Head of caudate nucleus (tissue), 42 donors: Measurements from ENCODE around the gene GANC.
"Not testable (repeated sequence)": the region's sequence is repeated elsewhere in the genome, so short reads cannot be mapped to it uniquely, and the experiment has no call there.

Experiments used
- DNase-seq, 42 donors: peaks; one replicate each; pipeline versions ENCODE4 v3.0.0 to v3.0.0-alpha.2; 2020 to 2021; ENCODE audit warnings: mixed read lengths in 7 of 42
- intact Hi-C: fragments of 100-400 bp; cut with DNase I; formaldehyde crosslinking; loops from one replicate; pipeline ENCODE4 v1.15.0; 2022

GANC gene

DNA sequence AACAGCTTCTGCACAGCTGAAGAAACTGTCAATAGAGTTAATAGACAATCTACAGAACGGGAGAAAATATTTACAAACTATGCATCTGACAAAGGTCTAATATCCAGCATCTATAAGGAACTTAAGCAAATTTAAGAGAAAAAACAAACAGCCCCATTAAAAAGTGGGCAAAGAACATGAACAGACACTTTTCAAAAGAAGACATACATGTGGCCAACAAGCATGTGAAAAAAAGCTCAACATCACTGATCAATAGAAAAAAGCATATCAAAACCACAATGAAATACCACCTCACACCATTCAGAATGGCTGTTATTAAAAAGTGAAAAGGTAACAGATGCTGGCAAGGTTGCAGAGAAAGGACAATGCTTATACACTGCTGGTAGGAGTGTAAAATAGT is 63.6 kb downstream of the GANC start:
- DNase-seq, intact Hi-C loops: not testable (repeated sequence)

GRCh38 chr15:42337104-42337503 is 64.1 kb downstream of the GANC start:
- DNase-seq, intact Hi-C loops: not testable (repeated sequence)

DNA sequence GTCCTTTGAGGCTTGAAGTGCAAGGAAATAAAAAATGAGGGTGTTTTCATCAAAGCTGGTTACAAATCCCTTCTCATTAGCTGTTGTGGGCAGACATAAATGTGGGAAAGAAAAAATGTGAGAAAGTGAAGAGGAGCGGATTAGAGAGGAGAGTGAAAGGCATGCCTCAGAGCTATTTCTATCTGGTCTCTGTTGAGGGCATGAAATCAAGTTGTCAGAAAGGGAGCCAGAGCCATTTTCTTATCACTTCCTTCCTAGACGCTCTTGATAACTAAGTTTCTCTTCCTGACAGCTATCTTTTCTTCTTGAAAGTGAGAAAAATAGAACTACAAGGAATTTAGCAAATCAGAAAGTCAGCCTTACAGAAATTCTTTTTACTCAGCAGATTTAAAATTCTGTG is 65.5 kb downstream of the GANC start:
- intact Hi-C loops, result no loop called here
- no peak for DNase-seq

DNA sequence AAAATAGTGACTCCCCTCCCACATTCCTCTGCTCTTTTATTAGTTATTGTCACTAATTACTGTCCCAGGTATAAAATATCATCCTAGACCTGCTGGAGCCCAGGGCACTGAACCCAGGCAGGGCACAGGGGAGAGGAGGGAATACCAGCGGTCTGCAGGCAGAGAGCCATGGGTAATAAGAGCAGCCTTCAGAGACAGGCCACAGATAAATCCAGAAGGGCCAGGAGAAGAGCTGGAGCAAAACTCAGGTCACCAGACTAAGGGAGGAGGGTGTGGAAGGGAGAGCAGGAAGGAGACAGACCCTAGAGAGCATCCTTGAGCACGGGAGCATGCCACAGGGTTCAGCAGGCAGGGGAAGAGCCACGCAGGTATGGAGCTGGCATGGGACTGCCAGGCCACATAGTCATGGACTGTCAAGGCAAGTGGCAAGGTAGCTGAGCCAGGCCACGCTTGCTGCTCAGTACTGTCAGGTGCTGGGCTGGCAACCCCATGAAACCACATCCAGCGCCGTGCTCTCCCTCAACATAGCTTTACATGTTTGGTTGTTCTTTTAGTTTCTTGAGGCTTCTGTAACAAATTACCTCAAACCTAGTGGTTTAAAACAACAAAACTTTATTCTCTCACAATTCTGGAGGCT is 70.7 kb downstream of the GANC start:
- intact Hi-C loops, result no loop called here
- no peak for DNase-seq

GRCh38 chr15:42344763-42345162 is 71.8 kb downstream of the GANC start:
- intact Hi-C loops, result no loop called here
- DNase-seq, result no peak

GRCh38 chr15:42345504-42345903 is 72.5 kb downstream of the GANC start:
- intact Hi-C loops, result no loop called here
- DNase-seq, result no peak

DNA sequence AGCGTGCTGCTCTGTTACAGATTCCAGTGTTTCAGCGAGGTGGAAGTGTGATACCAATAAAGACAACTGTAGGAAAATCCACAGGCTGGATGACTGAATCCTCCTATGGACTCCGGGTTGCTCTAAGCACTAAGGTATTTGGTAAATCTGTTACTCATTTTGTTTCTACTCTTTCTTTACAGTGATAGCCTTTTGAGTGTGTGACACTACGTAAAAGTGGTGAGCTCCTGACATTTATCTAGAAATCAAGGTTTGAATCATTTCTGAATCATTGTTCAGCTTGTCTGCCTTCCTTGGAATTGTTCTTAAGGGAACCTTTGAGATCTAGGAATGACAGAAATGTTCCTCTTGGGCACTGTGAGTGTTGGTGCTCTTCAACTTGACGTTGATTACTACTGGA is 75.1 kb downstream of the GANC start:
- intact Hi-C loops, result no loop called here
- no peak for DNase-seq

DNA sequence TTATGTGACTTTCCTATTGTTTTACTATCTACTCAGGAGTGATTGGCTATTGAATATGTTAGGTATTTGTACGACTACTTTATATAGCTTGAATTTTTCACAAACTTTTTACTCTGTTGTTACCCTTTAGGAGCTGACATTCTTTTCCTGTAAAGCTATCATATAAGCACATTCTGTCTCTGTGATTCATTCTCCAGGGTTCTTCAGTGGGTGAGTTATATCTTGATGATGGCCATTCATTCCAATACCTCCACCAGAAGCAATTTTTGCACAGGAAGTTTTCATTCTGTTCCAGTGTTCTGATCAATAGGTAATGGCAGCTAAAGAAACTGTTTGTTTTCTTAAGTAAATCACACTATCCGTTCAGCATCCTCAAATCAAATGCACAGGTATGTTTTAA is 76.2 kb downstream of the GANC start:
- intact Hi-C loops, result no loop called here
- DNase-seq, result no peak

DNA sequence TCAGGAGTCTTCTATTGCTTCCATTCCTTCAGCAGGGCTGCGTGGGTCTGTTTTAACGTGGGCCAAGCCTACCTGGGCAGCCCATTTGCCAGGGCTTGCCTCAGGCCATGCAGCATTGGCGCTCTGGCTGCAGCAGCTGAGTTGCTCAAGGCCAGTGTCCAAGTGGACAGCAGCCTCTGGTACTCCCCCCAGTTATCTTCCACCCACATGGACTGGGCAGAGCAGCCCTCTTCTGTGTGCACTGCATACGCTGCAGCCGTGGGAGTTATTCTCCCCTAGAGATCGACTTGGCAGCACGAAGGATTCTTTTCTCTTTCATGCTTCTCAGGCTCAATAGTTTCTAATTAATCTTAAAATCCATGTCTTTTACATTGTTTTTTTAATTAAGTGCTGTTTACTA is 79.4 kb downstream of the GANC start:
- intact Hi-C loops, result no loop called here
- no peak for DNase-seq

DNA sequence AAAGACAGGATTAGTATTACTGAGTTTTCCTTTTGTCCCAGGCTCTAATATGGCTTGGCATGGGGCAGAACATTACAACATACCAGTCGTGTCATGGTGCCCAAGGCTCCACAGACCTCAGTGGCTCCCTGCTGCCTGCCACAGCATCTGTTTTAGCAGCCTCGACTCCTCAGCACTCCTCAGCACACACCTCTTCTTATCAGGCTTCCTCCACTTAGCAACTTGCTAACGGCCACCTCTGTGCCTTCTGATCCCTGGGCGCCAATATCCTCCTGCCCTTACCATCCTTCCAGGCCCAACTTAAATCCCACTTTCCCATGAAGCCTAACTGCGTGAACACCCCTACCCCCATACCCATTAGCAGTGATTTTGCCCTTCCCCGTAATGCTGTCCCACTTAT is 80.1 kb downstream of the GANC start:
- DNase-seq, result no peak
- intact Hi-C loops, result no loop called here

DNA sequence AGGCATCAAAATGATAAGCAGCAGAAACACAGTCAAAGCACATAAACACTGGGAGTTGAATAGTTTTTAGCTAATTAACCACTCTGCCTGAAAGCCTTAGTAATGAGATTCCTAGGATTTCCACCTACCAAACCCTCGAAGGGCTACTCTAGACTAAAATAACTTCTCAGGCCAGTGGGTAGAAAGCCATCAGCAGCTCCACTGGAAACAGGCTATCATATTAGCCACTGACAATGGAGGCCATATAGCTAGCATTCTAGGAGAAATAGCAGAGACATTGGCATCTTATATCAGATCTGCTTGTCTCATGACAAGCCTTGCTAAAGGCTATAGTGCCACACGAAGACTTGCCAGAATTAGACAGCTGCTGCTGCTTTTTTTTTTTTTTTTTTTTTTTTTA is 81.8 kb downstream of the GANC start:
- DNase-seq, result no peak
- intact Hi-C loops, result no loop called here

DNA sequence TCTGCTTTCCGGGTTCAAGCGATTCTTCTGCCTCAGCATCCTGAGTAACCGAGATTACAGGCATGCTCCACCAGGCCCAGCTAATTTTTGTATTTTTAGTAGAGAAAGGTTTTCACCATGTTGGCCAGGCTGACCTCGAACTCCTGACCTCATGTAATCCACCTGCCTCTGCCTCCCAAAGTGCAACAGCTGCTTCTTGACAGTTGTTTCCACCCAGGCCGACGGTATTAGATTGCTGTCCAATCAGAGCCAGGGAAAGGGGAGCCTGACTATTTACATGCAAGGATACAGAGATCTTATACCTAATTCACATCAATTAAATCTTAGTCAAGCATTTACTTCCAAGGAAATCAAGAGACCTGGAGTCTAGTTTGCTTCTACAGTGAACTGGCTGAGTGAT is 82.3 kb downstream of the GANC start:
- intact Hi-C loops, result no loop called here
- DNase-seq, result no peak

DNA sequence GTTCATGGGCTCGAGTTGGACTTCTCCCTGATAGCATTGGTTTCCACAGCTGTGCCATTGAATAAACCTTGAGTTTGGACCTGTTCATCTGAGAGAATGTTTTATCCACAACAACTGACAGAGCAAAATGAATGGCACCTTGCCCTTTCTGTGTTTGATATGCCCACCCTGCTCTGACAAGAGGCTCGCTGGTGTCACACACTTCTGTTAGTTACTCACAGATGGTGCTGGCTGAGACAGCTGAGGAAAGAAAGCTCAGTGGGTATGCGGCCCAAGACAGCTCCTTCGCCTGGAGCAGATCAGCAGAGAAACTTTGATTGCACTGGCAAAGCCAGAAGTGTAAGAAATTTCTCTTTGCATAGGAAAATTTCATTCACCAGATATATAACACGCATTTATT is 83.8 kb downstream of the GANC start:
- no peak for DNase-seq

DNA sequence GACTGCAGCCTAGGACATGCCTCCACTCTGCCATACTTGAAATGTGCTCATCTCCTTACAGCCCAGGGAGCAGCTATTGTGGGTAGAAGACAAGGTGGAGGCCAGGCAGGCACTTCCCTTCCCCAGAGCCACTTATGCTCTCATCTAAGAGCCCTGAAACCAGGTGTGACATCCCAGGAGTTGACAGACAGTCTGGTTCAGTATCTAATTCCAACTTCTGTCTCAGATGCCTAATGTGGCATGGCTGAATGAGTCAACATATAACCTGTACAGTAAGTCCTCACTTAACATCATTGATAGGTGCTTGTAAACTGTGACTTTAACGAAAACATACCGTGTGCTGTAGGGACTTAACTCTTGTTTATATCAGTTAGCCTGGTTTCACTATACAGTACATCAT is 85.1 kb downstream of the GANC start:
- intact Hi-C loops, result no loop called here
- DNase-seq, result no peak

More for the DNA sequence above, 83.8 kb downstream of the GANC start:
- intact Hi-C loops, result no loop called here

- intact Hi-C loops, result no loop called here
- no peak for DNase-seq
Observed at GRCh38 chr15:42359249-42359648, 86.2 kb downstream of the GANC start, which contains the start of gene CAPN3. CAPN3 (plus strand) TSS chr15:42359501; CDS start chr15:42359806, 305 bp downstream.

- intact Hi-C loops, result no loop called here
- DNase-seq, result no peak
Observed at GRCh38 chr15:42359985-42360384, 87.0 kb downstream of the GANC start.

DNA sequence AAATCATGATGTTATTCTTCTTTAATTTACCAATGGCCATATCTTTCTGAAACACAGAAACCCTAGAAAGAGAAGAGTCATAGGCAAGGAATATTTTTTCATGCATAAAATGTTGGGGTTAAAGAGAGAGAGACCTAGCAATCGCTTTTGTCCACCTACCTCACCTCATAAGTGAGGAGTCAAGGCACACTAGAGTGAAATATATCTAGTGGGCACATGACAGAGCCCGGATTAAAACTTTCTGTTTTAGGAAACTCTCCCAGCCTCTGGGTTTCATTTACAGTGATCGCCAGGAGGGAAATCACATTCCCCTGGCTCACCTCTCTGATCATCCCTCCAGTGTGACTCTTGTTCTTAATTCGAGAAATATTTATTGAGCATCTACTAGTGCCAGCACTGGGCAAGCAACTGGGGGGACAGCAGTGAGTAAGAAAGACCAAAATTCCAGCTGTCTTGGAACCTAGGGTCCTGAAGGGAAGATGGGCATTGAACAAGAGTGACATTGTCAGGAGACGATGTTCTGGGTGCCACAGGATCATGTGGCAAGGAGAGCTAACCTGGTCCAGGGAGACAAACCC is 87.6 kb downstream of the GANC start:
- intact Hi-C loops, result no loop called here
- DNase-seq, result no peak

DNA sequence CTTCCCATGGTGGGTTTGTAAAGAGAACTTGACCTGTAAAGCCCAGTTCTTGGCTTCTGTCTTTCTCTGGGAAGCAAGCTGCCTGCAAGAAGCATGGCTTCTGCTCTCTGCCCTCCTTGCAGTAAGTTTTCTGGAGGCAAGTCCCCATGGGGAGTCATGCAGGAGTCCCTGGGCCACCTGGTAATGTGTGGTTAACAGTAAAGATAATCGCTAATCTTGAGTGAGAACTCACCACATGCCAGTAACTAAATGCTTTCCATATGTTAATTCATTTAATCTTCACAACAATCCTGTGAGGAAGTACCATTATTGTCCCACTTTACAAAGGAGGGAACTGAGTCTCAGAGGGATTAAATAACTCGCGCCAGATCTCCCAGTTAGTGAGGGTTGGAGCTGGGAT is 90.5 kb downstream of the GANC start:
- intact Hi-C loops, result no loop called here

GRCh38 chr15:42363942-42364341 is 90.9 kb downstream of the GANC start:
- intact Hi-C loops, result no loop called here
- DNase-seq, result no peak

More for the DNA sequence above, 90.5 kb downstream of the GANC start:
- DNase-seq, result no peak

- intact Hi-C loops, result no loop called here
- DNase-seq, result peak in 39 of 42 donors; percentile 14 to 88 (median 51)
Observed at GRCh38 chr15:42364529-42364928, 91.5 kb downstream of the GANC start.

DNA sequence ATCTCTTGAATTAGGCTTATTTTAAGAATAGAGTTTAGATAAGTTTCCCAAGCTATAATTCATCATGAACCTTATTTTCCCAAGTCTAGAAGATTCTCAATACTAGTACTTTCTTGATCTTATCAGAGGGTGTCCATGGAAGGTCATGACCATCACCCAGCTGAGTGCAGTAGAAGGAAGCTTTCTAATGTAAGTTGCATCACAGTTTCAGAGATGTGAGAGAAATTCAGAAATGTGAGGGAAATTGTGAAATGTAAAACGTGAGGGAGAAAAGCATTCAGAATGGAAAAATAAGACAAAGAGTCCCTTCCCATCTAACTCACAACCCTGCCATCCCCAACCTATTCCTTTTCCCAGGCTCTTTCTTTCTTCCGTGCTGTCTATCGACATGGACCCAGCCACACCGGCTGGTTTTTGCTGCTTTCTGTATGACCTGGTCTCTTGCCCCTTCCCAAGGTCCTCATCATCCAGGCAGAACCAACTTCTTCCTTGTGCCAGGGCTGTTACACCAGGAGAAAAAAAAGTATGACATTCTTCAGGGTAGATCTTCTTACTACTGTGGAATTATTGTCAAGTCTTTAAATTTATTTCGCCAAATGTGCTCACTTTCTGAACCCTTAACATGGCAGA is 93.0 kb downstream of the GANC start:
- intact Hi-C loops, result no loop called here
- DNase-seq, result no peak
